ENCODE data around the gene SPAG16.

DNA sequence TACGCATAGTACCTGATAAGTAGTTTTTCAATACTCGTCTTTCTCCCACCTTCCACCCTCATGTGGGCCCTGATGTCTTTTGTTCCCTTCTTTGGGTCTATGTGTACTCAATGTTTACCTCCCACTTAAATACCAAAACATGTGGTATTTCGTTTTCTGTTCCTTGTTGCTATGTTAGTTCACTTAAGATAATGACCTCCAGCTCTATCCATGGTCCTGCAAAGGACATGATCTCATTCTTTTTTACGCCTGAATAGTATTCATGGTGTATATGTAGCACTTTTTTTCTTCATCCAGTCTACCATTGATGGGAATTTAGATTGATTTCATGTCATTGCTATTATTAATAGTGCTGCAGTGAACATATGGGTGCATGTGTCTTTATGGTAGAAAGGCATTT is 816.2 kb downstream of the SPAG16 start:
- TF ChIP-seq, protein P1, sequence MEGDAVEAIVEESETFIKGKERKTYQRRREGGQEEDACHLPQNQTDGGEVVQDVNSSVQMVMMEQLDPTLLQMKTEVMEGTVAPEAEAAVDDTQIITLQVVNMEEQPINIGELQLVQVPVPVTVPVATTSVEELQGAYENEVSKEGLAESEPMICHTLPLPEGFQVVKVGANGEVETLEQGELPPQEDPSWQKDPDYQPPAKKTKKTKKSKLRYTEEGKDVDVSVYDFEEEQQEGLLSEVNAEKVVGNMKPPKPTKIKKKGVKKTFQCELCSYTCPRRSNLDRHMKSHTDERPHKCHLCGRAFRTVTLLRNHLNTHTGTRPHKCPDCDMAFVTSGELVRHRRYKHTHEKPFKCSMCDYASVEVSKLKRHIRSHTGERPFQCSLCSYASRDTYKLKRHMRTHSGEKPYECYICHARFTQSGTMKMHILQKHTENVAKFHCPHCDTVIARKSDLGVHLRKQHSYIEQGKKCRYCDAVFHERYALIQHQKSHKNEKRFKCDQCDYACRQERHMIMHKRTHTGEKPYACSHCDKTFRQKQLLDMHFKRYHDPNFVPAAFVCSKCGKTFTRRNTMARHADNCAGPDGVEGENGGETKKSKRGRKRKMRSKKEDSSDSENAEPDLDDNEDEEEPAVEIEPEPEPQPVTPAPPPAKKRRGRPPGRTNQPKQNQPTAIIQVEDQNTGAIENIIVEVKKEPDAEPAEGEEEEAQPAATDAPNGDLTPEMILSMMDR (IDR thresholded peaks at IDR 0.05; ENCODE audit: insufficient read depth, low read length, poor library complexity, severe bottlenecking), result no peak
- no peak for TF ChIP-seq EZH2phosphoT487 (conservative IDR thresholded peaks at IDR 0.05; ENCODE audit: low read length)
